ENCODE data around the gene NEK8. TPM values are rescaled to one million over a fixed set of nuclear protein-coding genes. Genes with fewer than 3 reads are reported as not detected.

NEK8 gene
- total RNA-seq, 1 donor from 2014 or later, result 29.7 TPM

DNA sequence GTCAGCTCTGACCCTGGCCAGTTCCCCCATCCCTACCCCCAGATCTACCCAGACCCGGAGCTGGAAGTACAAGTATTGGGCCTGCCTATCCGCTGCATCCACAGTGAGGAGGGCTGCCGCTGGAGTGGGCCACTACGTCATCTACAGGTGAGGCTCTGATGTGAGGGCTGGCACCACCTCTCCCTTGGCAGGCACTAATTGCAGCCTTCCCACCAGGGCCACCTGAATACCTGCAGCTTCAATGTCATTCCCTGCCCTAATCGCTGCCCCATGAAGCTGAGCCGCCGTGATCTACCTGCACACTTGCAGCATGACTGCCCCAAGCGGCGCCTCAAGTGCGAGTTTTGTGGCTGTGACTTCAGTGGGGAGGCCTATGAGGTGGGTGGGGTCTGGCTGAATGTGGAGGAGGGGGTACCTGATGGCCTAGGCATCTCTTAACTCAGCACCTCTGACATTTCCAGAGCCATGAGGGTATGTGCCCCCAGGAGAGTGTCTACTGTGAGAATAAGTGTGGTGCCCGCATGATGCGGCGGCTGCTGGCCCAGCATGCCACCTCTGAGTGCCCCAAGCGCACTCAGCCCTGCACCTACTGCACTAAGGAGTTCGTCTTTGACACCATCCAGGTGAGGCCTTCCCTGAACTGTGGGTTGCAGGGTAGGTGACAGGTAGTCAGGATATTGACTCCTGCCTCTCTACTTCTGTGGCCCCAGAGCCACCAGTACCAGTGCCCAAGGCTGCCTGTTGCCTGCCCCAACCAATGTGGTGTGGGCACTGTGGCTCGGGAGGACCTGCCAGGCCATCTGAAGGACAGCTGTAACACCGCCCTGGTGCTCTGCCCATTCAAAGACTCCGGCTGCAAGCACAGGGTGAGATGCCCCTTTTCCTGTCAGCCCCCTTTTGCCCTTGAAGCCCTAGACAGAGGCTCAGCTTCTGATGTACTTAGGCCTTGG is 19.5 kb downstream of the NEK8 start:
- H3K4me1 Mint-ChIP-seq, result peaks cover 53% of the 10 kb centered on the region
- peak overlapping the region; percentile 64 for H3K4me3 Mint-ChIP-seq
- intact Hi-C loops (cut with micrococcal nuclease), result no loop called here
- no peak for DNase-seq
- ATAC-seq (ENCODE audit: low read depth), result no peak
- ChIA-PET POLR2A (interaction anchor here (1.1 to 23.0 kb wide), 7 partner anchors 9 to 204 kb away, joined by 3 to 2384 read pairs (median 6); partner anchors contain the start of genes BLTP2, NEK8, PHF12 and RPL23A), CTCF (interaction anchor here (0.9 to 17.6 kb wide), 5 partner anchors 11 to 32 kb away, joined by 3 to 545 read pairs (median 4); partner anchors contain the start of genes NEK8 and TLCD1)
- TF ChIP-seq, protein P1, sequence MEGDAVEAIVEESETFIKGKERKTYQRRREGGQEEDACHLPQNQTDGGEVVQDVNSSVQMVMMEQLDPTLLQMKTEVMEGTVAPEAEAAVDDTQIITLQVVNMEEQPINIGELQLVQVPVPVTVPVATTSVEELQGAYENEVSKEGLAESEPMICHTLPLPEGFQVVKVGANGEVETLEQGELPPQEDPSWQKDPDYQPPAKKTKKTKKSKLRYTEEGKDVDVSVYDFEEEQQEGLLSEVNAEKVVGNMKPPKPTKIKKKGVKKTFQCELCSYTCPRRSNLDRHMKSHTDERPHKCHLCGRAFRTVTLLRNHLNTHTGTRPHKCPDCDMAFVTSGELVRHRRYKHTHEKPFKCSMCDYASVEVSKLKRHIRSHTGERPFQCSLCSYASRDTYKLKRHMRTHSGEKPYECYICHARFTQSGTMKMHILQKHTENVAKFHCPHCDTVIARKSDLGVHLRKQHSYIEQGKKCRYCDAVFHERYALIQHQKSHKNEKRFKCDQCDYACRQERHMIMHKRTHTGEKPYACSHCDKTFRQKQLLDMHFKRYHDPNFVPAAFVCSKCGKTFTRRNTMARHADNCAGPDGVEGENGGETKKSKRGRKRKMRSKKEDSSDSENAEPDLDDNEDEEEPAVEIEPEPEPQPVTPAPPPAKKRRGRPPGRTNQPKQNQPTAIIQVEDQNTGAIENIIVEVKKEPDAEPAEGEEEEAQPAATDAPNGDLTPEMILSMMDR (IDR thresholded peaks at IDR 0.05), result no peak
- peak overlapping the region; percentile 84 for H3K27ac Mint-ChIP-seq
- peaks cover 82% of the 10 kb centered on the region for H3K36me3 Mint-ChIP-seq (ENCODE audit: low read depth)
- no peaks in the 10 kb centered on the region for H3K9me3 Mint-ChIP-seq
- H3K27me3 Mint-ChIP-seq, result no peaks in the 10 kb centered on the region

DNA sequence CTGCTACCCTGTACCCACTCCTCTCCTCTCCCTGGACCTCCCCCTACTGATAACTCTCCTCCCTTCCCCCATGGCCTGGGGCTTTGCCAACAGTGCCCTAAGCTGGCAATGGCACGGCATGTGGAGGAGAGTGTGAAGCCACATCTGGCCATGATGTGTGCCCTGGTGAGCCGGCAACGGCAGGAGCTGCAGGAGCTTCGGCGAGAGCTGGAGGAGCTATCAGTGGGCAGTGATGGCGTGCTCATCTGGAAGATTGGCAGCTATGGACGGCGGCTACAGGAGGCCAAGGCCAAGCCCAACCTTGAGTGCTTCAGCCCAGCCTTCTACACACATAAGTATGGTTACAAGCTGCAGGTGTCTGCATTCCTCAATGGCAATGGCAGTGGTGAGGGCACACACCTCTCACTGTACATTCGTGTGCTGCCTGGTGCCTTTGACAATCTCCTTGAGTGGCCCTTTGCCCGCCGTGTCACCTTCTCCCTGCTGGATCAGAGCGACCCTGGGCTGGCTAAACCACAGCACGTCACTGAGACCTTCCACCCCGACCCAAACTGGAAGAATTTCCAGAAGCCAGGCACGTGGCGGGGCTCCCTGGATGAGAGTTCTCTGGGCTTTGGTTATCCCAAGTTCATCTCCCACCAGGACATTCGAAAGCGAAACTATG is 20.4 kb downstream of the NEK8 start:
- Mint-ChIP-seq H3K4me1 (peaks cover 51% of the 10 kb centered on the region), H3K36me3 (ENCODE audit: low read depth) (peaks cover 82% of the 10 kb centered on the region), H3K4me3 (peak overlapping the region; percentile 64), H3K27ac (peak overlapping the region; percentile 71), H3K27me3 (no peaks in the 10 kb centered on the region), H3K9me3 (no peaks in the 10 kb centered on the region)
- TF ChIP-seq, protein P1 (IDR thresholded peaks at IDR 0.05), result no peak
- intact Hi-C loops (cut with micrococcal nuclease), result no loop called here
- ChIA-PET CTCF (interaction anchor here (0.9 to 17.6 kb wide), 8 partner anchors 10 to 149 kb away, joined by 3 to 545 read pairs (median 5); partner anchors contain the start of genes FLOT2, NEK8 and TLCD1), POLR2A (interaction anchor here (1.2 to 23.0 kb wide), 11 partner anchors 8 to 203 kb away, joined by 3 to 2384 read pairs (median 13); partner anchors contain the start of genes BLTP2, DHRS13, NEK8 and PHF12)
- ATAC-seq (ENCODE audit: low read depth) (no peak), DNase-seq (no peak)

DNA sequence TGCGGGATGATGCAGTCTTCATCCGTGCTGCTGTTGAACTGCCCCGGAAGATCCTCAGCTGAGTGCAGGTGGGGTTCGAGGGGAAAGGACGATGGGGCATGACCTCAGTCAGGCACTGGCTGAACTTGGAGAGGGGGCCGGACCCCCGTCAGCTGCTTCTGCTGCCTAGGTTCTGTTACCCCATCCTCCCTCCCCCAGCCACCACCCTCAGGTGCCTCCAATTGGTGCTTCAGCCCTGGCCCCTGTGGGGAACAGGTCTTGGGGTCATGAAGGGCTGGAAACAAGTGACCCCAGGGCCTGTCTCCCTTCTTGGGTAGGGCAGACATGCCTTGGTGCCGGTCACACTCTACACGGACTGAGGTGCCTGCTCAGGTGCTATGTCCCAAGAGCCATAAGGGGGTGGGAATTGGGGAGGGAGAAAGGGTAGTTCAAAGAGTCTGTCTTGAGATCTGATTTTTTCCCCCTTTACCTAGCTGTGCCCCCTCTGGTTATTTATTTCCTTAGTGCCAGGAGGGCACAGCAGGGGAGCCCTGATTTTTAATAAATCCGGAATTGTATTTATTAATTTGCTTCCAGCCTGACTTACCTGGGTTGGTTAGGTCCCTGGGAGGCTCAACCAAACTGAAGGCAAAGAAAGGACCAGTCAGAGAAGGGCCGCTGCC is 21.1 kb downstream of the NEK8 start:
- ATAC-seq (ENCODE audit: low read depth), result peak; percentile 2
- Mint-ChIP-seq H3K9me3 (no peaks in the 10 kb centered on the region), H3K36me3 (ENCODE audit: low read depth) (peaks cover 80% of the 10 kb centered on the region), H3K27ac (peak overlapping the region; percentile 74), H3K27me3 (no peaks in the 10 kb centered on the region), H3K4me3 (peak overlapping the region; percentile 75), H3K4me1 (peaks cover 51% of the 10 kb centered on the region)
- ChIA-PET CTCF (interaction anchor here (0.6 to 17.6 kb wide), 10 partner anchors 8 to 190 kb away, joined by 3 to 545 read pairs (median 6); partner anchors contain the start of genes FLOT2, NEK8, RPL23A and TLCD1), POLR2A (interaction anchor here (0.7 to 23.0 kb wide), 15 partner anchors 8 to 202 kb away, joined by 3 to 2384 read pairs (median 9); partner anchors contain the start of genes BLTP2, DHRS13, NEK8 and PHF12)
- DNase-seq, result no peak
- TF ChIP-seq, protein P1 (IDR thresholded peaks at IDR 0.05), result no peak
- intact Hi-C loops (cut with micrococcal nuclease), result loop anchor here (1.0 to 5.0 kb wide), 4 partner anchors 8 to 154 kb away; partner anchors contain the start of genes DHRS13, RAB34 and RPL23A

DNA sequence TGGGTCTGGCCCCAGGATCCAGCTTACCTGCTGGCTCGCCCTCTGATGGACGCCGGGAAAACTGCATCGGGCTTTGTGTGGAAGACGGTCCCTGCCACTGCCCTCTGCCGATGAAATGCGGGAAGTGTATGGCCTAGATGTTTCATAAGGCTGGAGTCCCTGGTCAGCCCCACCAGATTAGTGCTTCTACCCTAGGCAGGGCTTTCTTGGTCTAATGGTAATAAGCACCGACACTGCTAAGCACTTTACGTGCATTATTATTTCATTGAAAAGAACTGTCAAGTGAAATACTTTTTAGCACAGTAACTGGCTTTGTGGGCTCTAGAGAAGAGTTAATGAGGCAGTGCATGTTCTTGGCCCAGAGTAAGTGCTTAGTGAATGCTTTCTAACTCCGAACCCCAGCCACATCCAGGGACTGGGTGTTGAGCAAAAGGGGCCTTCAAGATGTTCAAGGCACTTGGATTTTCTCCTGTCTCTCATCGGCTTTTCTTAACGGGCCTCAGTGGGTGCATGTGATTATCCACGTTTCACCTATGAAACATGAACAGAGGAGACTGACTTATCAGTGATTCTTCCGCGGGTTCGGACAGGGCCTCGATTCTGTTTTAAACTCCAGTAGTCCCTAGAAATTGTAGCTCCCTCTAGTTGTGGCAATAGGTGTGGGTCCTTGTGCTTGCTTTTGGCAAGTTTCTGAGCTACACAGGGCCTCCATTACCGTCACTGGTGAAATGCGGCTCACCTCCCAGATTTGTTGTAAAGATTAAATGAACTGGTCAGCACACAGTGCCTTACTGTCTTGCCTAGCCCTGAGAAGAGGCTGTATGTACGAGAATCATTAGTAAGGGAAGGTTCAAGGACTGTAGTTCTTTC is 21.8 kb downstream of the NEK8 start:
- TF ChIP-seq, protein P1 (IDR thresholded peaks at IDR 0.05), result peak; percentile 95
- no peaks in the 10 kb centered on the region for H3K27me3 Mint-ChIP-seq
- H3K36me3 Mint-ChIP-seq (ENCODE audit: low read depth), result peaks cover 78% of the 10 kb centered on the region
- H3K27ac Mint-ChIP-seq, result peak overlapping the region; percentile 74
- DNase-seq (peak; percentile 82), ATAC-seq (ENCODE audit: low read depth) (peak; percentile 84)
- POLR2A ChIA-PET, result interaction anchor here (0.5 to 23.0 kb wide), 21 partner anchors 9 to 201 kb away, joined by 3 to 2384 read pairs (median 5); partner anchors contain the start of genes BLTP2, DHRS13, FAM222B and FLOT2
- peaks cover 51% of the 10 kb centered on the region for H3K4me1 Mint-ChIP-seq
- CTCF ChIA-PET, result interaction anchor here (0.5 to 17.6 kb wide), 12 partner anchors 9 to 189 kb away, joined by 3 to 545 read pairs (median 6); partner anchors contain the start of genes FLOT2, NEK8, RPL23A and TLCD1
- peak overlapping the region; percentile 75 for H3K4me3 Mint-ChIP-seq
- intact Hi-C loops (cut with micrococcal nuclease), result loop anchor here (1.0 to 5.0 kb wide), 4 partner anchors 9 to 153 kb away; partner anchors contain the start of genes DHRS13, RAB34 and RPL23A
- no peaks in the 10 kb centered on the region for H3K9me3 Mint-ChIP-seq
